H9 (cell line): ENCODE results near the gene SLC7A11. TPM values are rescaled to one million over a fixed set of nuclear protein-coding genes. Genes with fewer than 3 reads are reported as not detected.

Source experiments
- DNase-seq: peaks from one replicate; pipeline ENCODE4 v3.0.0-alpha.2; 2017
- H2AFZ ChIP-seq: one replicate; pipeline ENCODE4 v1.6.1; 2013; ENCODE audit warnings: mild to moderate bottlenecking, low read length, control low read depth, moderate library complexity
- H2AK5ac ChIP-seq: 2 replicates; pipeline ENCODE4 v1.6.1; 2013; ENCODE audit warnings: low read length, control low read depth, mixed read lengths; ENCODE audit not compliant: insufficient read length
- H2BK120ac ChIP-seq: one replicate; pipeline ENCODE4 v1.6.1; 2013; ENCODE audit warnings: low read depth, mild to moderate bottlenecking, low read length, control low read depth, inconsistent platforms; ENCODE audit not compliant: poor library complexity, severe bottlenecking
- H2BK12ac ChIP-seq: 2 replicates; pipeline ENCODE4 v1.6.1; 2013; ENCODE audit warnings: low read length, control low read depth, mixed read lengths, low read depth; ENCODE audit not compliant: insufficient read length
- H2BK15ac ChIP-seq: 2 replicates; pipeline ENCODE4 v1.6.1; 2013; ENCODE audit warnings: low read depth, low read length, control low read depth
- H2BK20ac ChIP-seq: one replicate; pipeline ENCODE4 v1.6.1; 2013; ENCODE audit warnings: low read depth, mild to moderate bottlenecking, low read length, control low read depth, inconsistent platforms; ENCODE audit not compliant: poor library complexity, severe bottlenecking
- H2BK5ac ChIP-seq: 2 replicates; pipeline ENCODE4 v1.6.1; 2013; ENCODE audit warnings: low read length, control low read depth, mixed read lengths; ENCODE audit not compliant: insufficient read length
- H3K14ac ChIP-seq: 2 replicates; pipeline ENCODE4 v1.6.1; 2013; ENCODE audit warnings: low read length, control low read depth; ENCODE audit not compliant: insufficient read depth
- H3K18ac ChIP-seq: 2 replicates; pipeline ENCODE4 v1.6.1; 2013; ENCODE audit warnings: low read depth, mild to moderate bottlenecking, mixed read lengths, low read length, control low read depth; ENCODE audit not compliant: insufficient read length
- H3K23ac ChIP-seq: 2 replicates; pipeline ENCODE4 v1.6.1; 2013; ENCODE audit warnings: low read length, control low read depth, mixed read lengths, low read depth; ENCODE audit not compliant: insufficient read length
- H3K23me2 ChIP-seq: 2 replicates; pipeline ENCODE4 v1.6.1; 2013; ENCODE audit warnings: low read depth, mild to moderate bottlenecking, mixed read lengths, low read length, control low read depth; ENCODE audit not compliant: insufficient read length, poor library complexity, severe bottlenecking
- H3K27ac ChIP-seq: 2 replicates; pipeline ENCODE4 v1.5.1; 2013; ENCODE audit warnings: low read length, control low read depth, mixed read lengths, low read depth; ENCODE audit not compliant: insufficient read length
- H3K27me3 ChIP-seq: 2 replicates; pipeline ENCODE4 v1.6.1; 2013; ENCODE audit warnings: low read length, control low read depth, inconsistent platforms; ENCODE audit not compliant: insufficient read depth
- H3K4ac ChIP-seq: 2 replicates; pipeline ENCODE4 v1.6.1; 2013; ENCODE audit warnings: low read depth, mild to moderate bottlenecking, control low read depth, inconsistent platforms, low read length, moderate library complexity
- H3K4me1 ChIP-seq: 2 replicates; pipeline ENCODE4 v1.6.1; 2013; ENCODE audit warnings: low read length, control low read depth, inconsistent platforms; ENCODE audit not compliant: insufficient read depth
- H3K4me2 ChIP-seq: 2 replicates; pipeline ENCODE4 v1.6.1; 2013; ENCODE audit warnings: low read length, control low read depth, mixed read lengths; ENCODE audit not compliant: insufficient read length, insufficient read depth
- H3K56ac ChIP-seq: 2 replicates; pipeline ENCODE4 v1.6.1; 2013; ENCODE audit warnings: low read depth, mild to moderate bottlenecking, mixed read lengths, low read length, control low read depth; ENCODE audit not compliant: insufficient read length
- H3K79me1 ChIP-seq: 2 replicates; pipeline ENCODE4 v1.6.1; 2013; ENCODE audit warnings: low read depth, mild to moderate bottlenecking, moderate library complexity, low read length, control low read depth, inconsistent platforms; ENCODE audit not compliant: insufficient read depth, poor library complexity, severe bottlenecking
- H3K79me2 ChIP-seq: 2 replicates; pipeline ENCODE4 v1.6.1; 2013; ENCODE audit warnings: low read length, control low read depth, inconsistent platforms; ENCODE audit not compliant: insufficient read depth
- H3K9ac ChIP-seq: 2 replicates; pipeline ENCODE4 v1.6.1; 2013; ENCODE audit warnings: low read length, control low read depth, mixed read lengths; ENCODE audit not compliant: insufficient read length; ENCODE audit errors: extremely low read depth
- H3K9me3 ChIP-seq: one replicate; pipeline ENCODE4 v1.6.1; 2013; ENCODE audit warnings: low read depth, low read length, inconsistent platforms; ENCODE audit not compliant: control insufficient read depth
- H3T11ph ChIP-seq: one replicate; pipeline ENCODE4 v1.6.1; 2013; ENCODE audit warnings: mild to moderate bottlenecking, low read length, control low read depth, inconsistent platforms
- H4K20me1 ChIP-seq: one replicate; pipeline ENCODE4 v1.6.1; 2013; ENCODE audit not compliant: control insufficient read depth, insufficient read length, insufficient read depth
- H4K5ac ChIP-seq: 2 replicates; pipeline ENCODE4 v1.6.1; 2013; ENCODE audit warnings: low read depth, mild to moderate bottlenecking, mixed read lengths, low read length, control low read depth; ENCODE audit not compliant: insufficient read length
- H4K8ac ChIP-seq: replicated peaks from 2 replicates; pipeline ENCODE4 v1.6.1; 2013; ENCODE audit warnings: low read length, control low read depth, mixed read lengths, low read depth; ENCODE audit not compliant: insufficient read length
- H4K91ac ChIP-seq: 2 replicates; pipeline ENCODE4 v1.6.1; 2013; ENCODE audit warnings: low read depth, mild to moderate bottlenecking, moderate library complexity, mixed read lengths, low read length, control low read depth; ENCODE audit not compliant: insufficient read length
- H3K27ac Mint-ChIP-seq, 3 experiments: 2 replicates in 2 of 3; 3 replicates in 1 of 3; pipeline ENCODE4 v1.8.0; 2020 to 2021; ENCODE audit warnings: mixed read lengths in 3 of 3, mild to moderate bottlenecking in 1 of 3, moderate library complexity in 1 of 3
- H3K27me3 Mint-ChIP-seq: 2 replicates; pipeline ENCODE4 v1.8.0; 2021; ENCODE audit warnings: low read depth, mild to moderate bottlenecking, moderate library complexity, mixed read lengths
- H3K36me3 Mint-ChIP-seq, 3 experiments: 2 replicates in 2 of 3; 3 replicates in 1 of 3; pipeline ENCODE4 v1.8.0; 2020 to 2021; ENCODE audit warnings: low read depth in 3 of 3, mixed read lengths in 3 of 3; ENCODE audit not compliant: insufficient read depth in 1 of 3
- H3K4me1 Mint-ChIP-seq, 2 experiments: 2 replicates each; pipeline ENCODE4 v1.8.0; 2020; ENCODE audit warnings: mixed read lengths in 2 of 2
- H3K4me3 Mint-ChIP-seq, 2 experiments: 2 replicates in 1 of 2; 3 replicates in 1 of 2; pipeline ENCODE4 v1.8.0; 2020 to 2021; ENCODE audit warnings: mild to moderate bottlenecking in 2 of 2, mixed read lengths in 2 of 2, moderate library complexity in 1 of 2
- H3K9me3 Mint-ChIP-seq, 2 experiments: 2 replicates in 1 of 2; 3 replicates in 1 of 2; pipeline ENCODE4 v1.8.0; 2020; ENCODE audit warnings: mild to moderate bottlenecking in 2 of 2, mixed read lengths in 2 of 2, moderate library complexity in 1 of 2
- CTCF ChIP-seq: fragments of 200-600 bp; sonication (generic); conservative IDR thresholded peaks from 3 replicates; pipeline ENCODE4 v1.8.0; 2021; ENCODE audit warnings: antibody characterized with exemption, mild to moderate bottlenecking
- whole genome bisulfite sequencing: extraction: QIAGEN DNeasy Blood & Tissue Kit; methylation state at CpG from one replicate; pipeline ENCODE4 v1.1.7; 2013; ENCODE audit warnings: missing lambda C conversion rate, low lambda C conversion rate, mixed read lengths; ENCODE audit not compliant: insufficient read length; ENCODE audit errors: extremely low coverage; 5-methylcytosine and 5-hydroxymethylcytosine counted together
- total RNA-seq: library from RNA; stranded (reverse); gene quantifications from 2 replicates; pipeline ENCODE4 v1.2.1, GENCODE V29; 2021

SLC7A11 gene
- total RNA-seq, 1 experiment from 2014 or later, result 19.8 TPM

GRCh38 chr4:138263247-138263816, 21.2 kb upstream of the SLC7A11 start:
- H3K9me3 Mint-ChIP-seq, result no peaks in the 10 kb centered on the region

More at GRCh38 chr4:138263247-138263816, 21.2 kb upstream of the SLC7A11 start:
- Histone ChIP-seq H3K4me1 (no peaks in the 10 kb centered on the region; the same call in 1 of the 2 replicates), H3K4me2 (no peak overlapping the region), H2AFZ (no peak overlapping the region), H4K5ac (no peak overlapping the region), H2BK5ac (no peak overlapping the region), H2BK12ac (no peak overlapping the region), H3T11ph (no peak overlapping the region), H3K79me2 (no peaks in the 10 kb centered on the region), H2BK15ac (no peak overlapping the region), H3K23ac (no peak overlapping the region), H3K9me3 (no peaks in the 10 kb centered on the region), H3K4ac (no peak overlapping the region), H3K79me1 (no peaks in the 10 kb centered on the region), H4K20me1 (no peaks in the 10 kb centered on the region), H2BK20ac (no peak overlapping the region), H4K8ac (no peak overlapping the region), H3K18ac (no peak overlapping the region), H3K56ac (no peak overlapping the region), H3K9ac (no peak overlapping the region), H2BK120ac (no peak overlapping the region), H3K27ac (no peak overlapping the region), H3K23me2 (no peaks in the 10 kb centered on the region), H2AK5ac (no peak overlapping the region), H4K91ac (no peak overlapping the region), H3K14ac (no peak overlapping the region), H3K27me3 (no peaks in the 10 kb centered on the region)
- no peaks in the 10 kb centered on the region for H3K27me3 Mint-ChIP-seq
- no peak for TF ChIP-seq CTCF
- no peak for DNase-seq
- peaks cover 4 to 15% of the 10 kb centered on the region in 2 experiments; a peak in 3 of 4 replicates for H3K4me1 Mint-ChIP-seq
- H3K27ac Mint-ChIP-seq, result no peak overlapping the region
- no peak overlapping the region for H3K4me3 Mint-ChIP-seq
- H3K36me3 Mint-ChIP-seq, result no peaks in the 10 kb centered on the region; a peak in 1 of 7 replicates
- no CpG with 5 or more reads among the region's 3 CpGs for WGBS
